ENCODE results near the gene ZNF335.

DNA sequence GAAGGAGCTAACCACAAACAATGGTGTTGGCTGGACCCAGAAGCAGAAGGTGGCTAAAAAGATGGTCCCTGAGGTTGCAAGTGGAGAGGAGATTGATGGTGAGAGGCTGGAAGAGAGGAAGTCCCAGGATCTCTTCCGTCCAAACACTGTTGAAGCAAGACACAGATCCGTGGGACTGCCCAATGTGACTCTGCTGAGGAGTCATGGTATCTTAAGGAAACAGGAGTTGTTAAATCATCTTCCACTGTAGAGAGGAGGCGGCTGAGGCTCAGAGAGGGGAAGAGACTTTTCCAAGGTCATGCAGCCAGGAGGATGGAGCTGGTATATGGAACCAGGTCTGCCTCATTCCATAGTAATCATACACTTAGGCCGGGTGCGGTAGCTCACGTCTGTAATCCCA is 4.1 kb upstream of the ZNF335 start:
- TF ChIP-seq RAD21 (IDR thresholded peaks at IDR 0.05; ENCODE audit: low read depth) (no peak), REST (IDR thresholded peaks at IDR 0.05; ENCODE audit: low read depth) (no peak), CEBPB (IDR thresholded peaks at IDR 0.05) (no peak), EP300 (IDR thresholded peaks at IDR 0.05; ENCODE audit: borderline replicate concordance) (no peak), YY1 (IDR thresholded peaks at IDR 0.05; ENCODE audit: low read depth) (no peak), FOXM1 (IDR thresholded peaks at IDR 0.05; ENCODE audit: borderline replicate concordance, low read depth) (no peak), TCF12 (IDR thresholded peaks at IDR 0.05; ENCODE audit: low read depth) (no peak), EGR1 (IDR thresholded peaks at IDR 0.05) (no peak)
- TF ChIP-seq, protein P1, sequence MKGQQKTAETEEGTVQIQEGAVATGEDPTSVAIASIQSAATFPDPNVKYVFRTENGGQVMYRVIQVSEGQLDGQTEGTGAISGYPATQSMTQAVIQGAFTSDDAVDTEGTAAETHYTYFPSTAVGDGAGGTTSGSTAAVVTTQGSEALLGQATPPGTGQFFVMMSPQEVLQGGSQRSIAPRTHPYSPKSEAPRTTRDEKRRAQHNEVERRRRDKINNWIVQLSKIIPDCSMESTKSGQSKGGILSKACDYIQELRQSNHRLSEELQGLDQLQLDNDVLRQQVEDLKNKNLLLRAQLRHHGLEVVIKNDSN (IDR thresholded peaks at IDR 0.05): no peak
- TF ChIP-seq, protein P2, sequence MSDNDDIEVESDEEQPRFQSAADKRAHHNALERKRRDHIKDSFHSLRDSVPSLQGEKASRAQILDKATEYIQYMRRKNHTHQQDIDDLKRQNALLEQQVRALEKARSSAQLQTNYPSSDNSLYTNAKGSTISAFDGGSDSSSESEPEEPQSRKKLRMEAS (IDR thresholded peaks at IDR 0.05): no peak

Data from Ishikawa (cell line).